ENCODE results near the gene TAGLN. TPM values are rescaled to one million over a fixed set of nuclear protein-coding genes. Genes with fewer than 3 reads are reported as not detected.
"Not testable (repeated sequence)": the region's sequence is repeated elsewhere in the genome, so short reads cannot be mapped to it uniquely, and the experiment has no call there.

Gene TAGLN
- total RNA-seq, 2 experiments from 2014 or later: 5.2 to 5.8 TPM

DNA sequence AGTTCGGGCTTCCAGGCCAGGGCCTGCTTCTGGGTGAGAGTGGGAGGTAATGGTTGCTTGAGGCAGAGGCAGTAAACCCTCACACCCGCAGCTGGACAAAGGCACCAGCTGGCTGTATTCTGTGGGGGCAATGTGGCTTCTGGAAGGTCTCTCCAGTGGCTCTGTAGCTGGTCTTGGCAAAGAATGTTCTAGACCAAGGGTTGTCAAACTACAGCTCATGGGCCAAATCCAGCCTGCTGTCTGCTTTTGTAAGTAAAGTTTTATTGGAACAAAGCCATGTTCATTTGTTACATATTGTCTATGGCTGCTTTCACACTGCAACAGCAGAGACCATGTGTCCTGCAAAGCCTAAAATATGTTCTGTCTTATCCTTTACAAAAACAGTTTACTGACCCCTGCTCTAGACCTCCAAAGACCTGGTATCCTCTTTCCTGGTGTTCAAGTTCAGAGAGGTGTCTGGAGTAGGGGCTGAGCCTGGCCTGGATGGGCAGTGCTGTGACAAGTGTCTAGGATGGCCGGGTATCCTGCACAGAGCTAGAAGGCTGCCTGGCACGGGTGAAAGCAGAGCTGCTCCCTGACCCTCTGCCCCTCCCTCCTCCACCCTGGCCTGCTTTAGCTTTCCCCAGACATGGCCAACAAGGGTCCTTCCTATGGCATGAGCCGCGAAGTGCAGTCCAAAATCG, 3.4 kb downstream of the TAGLN start:
- no peaks in the 10 kb centered on the region for H3K9me3 Mint-ChIP-seq
- H3K27ac Mint-ChIP-seq: no peak overlapping the region
- no peaks in the 10 kb centered on the region for H3K27me3 Mint-ChIP-seq
- ChIA-PET POLR2A (interaction anchor here (0.9 to 2.5 kb wide), 6 partner anchors 9 to 24 kb away, joined by 3 to 9 read pairs (median 3); no protein-coding TSS in a partner anchor), CTCF (interaction anchor here (1.0 kb wide), 1 partner anchor 24 kb away, joined by 4 read pairs; no protein-coding TSS in a partner anchor)
- no peaks in the 10 kb centered on the region for H3K4me1 Mint-ChIP-seq
- H3K36me3 Mint-ChIP-seq (ENCODE audit: low read depth): peaks cover 21% of the 10 kb centered on the region
- DNase-seq: no peak
- no peak overlapping the region for H3K4me3 Mint-ChIP-seq

DNA sequence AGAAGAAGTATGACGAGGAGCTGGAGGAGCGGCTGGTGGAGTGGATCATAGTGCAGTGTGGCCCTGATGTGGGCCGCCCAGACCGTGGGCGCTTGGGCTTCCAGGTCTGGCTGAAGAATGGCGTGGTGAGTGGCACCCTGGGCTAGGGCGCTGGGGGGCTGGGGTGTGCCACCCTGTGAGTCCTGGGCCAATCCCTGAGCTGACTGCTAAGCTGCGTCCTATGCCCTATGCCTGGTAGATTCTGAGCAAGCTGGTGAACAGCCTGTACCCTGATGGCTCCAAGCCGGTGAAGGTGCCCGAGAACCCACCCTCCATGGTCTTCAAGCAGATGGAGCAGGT, 3.9 kb downstream of the TAGLN start:
- POLR2A ChIA-PET: interaction anchor here (1.1 to 2.5 kb wide), 4 partner anchors 10 to 24 kb away, joined by 3 to 9 read pairs (median 4); no protein-coding TSS in a partner anchor
- H3K27ac Mint-ChIP-seq: no peak overlapping the region
- no peaks in the 10 kb centered on the region for H3K9me3 Mint-ChIP-seq
- CTCF ChIA-PET: interaction anchor here (1.0 kb wide), 1 partner anchor 24 kb away, joined by 4 read pairs; no protein-coding TSS in a partner anchor
- peaks cover 21% of the 10 kb centered on the region for H3K36me3 Mint-ChIP-seq (ENCODE audit: low read depth)
- H3K27me3 Mint-ChIP-seq: no peaks in the 10 kb centered on the region
- no peak overlapping the region for H3K4me3 Mint-ChIP-seq
- H3K4me1 Mint-ChIP-seq: no peaks in the 10 kb centered on the region
- no peak for DNase-seq

DNA sequence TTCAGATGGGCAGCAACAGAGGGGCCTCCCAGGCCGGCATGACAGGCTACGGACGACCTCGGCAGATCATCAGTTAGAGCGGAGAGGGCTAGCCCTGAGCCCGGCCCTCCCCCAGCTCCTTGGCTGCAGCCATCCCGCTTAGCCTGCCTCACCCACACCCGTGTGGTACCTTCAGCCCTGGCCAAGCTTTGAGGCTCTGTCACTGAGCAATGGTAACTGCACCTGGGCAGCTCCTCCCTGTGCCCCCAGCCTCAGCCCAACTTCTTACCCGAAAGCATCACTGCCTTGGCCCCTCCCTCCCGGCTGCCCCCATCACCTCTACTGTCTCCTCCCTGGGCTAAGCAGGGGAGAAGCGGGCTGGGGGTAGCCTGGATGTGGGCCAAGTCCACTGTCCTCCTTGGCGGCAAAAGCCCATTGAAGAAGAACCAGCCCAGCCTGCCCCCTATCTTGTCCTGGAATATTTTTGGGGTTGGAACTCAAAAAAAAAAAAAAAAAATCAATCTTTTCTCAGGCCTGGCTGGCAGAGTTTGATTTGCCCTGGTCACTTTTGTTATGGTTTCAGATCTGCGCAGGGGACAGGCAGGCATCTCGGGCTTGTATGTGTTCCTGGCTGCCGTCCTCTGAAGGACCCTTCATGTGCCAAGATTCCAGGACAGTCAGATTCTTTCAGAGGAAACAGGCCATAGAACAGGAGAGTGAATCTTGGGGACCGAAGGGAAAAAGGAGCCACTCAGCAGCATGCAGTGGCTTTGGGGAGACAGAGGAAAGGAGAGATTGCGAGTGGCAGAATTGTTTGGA, 5.3 kb downstream of the TAGLN start:
- no peaks in the 10 kb centered on the region for H3K4me1 Mint-ChIP-seq
- no peaks in the 10 kb centered on the region for H3K27me3 Mint-ChIP-seq
- no peak overlapping the region for H3K27ac Mint-ChIP-seq
- CTCF ChIA-PET: no interaction called here
- H3K9me3 Mint-ChIP-seq: no peaks in the 10 kb centered on the region
- H3K4me3 Mint-ChIP-seq: no peak overlapping the region
- H3K36me3 Mint-ChIP-seq (ENCODE audit: low read depth): peaks cover 25% of the 10 kb centered on the region
- POLR2A ChIA-PET: interaction anchor here (2.5 kb wide), 1 partner anchor 22 kb away, joined by 9 read pairs; no protein-coding TSS in a partner anchor
- DNase-seq: no peak

DNA sequence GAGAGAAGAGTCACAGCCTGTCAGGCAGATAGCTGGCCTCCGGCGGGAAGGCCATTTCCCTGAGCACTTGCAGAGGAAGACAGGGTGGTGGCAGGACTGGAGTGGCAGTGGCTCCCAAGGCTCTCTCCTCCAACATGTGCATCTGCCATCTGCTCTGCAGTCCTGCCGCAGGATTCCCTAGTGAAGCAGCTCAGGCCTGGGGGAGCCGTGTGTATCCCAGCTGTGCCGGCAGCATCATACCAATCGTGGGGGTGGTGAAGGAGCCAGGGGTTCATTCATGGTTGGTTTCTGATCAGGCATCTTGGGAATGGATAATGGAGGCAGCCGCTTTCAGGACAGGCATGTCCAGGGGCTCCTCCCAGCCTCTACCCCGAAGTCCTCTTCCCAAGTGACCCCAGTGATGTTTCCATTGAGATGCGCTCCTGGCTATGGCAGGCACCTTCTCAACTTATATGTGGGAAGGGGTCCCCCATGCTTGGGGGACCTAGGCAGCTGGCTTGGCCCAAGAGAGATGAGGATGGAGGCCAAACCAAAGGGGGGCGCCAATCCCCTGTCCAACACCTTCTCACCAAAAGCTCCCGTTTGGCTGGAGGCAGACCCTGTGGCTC, 6.1 kb downstream of the TAGLN start:
- no peak overlapping the region for H3K27ac Mint-ChIP-seq
- H3K4me1 Mint-ChIP-seq: no peaks in the 10 kb centered on the region
- peaks cover 29% of the 10 kb centered on the region for H3K36me3 Mint-ChIP-seq (ENCODE audit: low read depth)
- no peaks in the 10 kb centered on the region for H3K9me3 Mint-ChIP-seq
- no peak for DNase-seq
- no peaks in the 10 kb centered on the region for H3K27me3 Mint-ChIP-seq
- ChIA-PET CTCF (no interaction called here), POLR2A (no interaction called here)
- no peak overlapping the region for H3K4me3 Mint-ChIP-seq

DNA sequence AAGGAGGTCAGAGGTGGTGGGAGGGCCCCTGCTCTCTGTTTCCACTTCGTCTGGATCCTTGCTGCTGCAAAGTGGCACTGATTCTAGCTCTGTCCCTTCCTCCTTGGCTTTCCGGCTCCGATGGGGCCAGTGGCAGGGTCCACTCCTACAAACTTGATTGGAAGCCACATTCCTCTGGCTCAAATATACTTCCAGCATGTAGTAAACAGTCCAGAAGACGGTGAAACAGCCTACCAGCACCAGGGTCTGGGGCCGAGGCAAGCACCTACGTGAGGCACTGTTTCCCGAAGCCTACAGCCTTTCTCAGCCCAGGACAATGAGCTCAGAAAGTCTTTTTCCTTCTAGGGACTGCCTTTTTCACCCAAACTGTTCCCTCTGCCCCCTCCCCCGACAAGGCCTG, 6.9 kb downstream of the TAGLN start:
- H3K9me3 Mint-ChIP-seq, DNase-seq, H3K4me1 Mint-ChIP-seq, CTCF ChIA-PET, H3K27ac Mint-ChIP-seq, H3K27me3 Mint-ChIP-seq, H3K4me3 Mint-ChIP-seq, POLR2A ChIA-PET: not testable (repeated sequence)
- H3K36me3 Mint-ChIP-seq (ENCODE audit: low read depth): peaks cover 32% of the 10 kb centered on the region

DNA sequence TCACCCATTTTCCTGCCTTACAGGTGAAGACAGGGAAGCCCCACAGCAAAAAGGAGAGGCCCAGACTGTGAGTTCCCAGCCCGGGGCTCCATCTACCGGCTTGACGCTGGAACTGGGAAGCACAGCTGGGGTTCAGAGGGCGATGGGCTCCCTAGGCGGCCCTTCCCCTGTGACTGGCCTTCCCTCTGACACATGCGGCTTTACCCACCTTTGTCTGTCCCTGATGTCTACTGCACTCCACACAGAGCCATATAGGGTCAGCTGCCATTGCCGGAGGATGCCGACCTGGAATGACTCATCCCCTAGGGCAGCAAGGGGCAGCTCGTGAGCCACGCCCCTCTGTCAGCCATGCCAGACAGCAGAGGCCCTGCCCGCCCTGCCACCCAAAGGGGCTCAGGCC, 7.7 kb downstream of the TAGLN start:
- H3K9me3 Mint-ChIP-seq: not testable (repeated sequence)

DNA sequence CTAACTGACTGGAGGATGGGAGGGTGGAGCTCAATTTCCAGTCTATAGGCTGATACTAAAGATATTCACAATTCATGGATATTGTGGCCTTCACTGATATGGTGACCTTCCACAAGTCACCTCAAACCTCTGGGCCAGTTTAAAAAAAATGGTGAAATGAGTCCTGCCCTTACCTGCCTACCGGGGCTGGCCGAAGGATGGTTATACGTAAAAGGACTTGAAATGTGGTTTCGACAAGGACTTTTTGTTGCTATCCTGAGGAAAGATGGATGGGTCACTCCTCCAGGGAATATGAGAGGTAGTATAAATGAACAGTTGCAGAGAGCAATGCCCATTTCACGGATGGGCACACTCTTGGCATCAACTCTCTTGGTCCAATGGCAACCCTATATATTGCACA, 8.3 kb downstream of the TAGLN start:
- H3K36me3 Mint-ChIP-seq (ENCODE audit: low read depth): peaks cover 42% of the 10 kb centered on the region
- H3K4me3 Mint-ChIP-seq, POLR2A ChIA-PET, H3K27ac Mint-ChIP-seq, H3K27me3 Mint-ChIP-seq, H3K4me1 Mint-ChIP-seq, H3K9me3 Mint-ChIP-seq, DNase-seq, CTCF ChIA-PET: not testable (repeated sequence)

More for the DNA sequence above, 7.7 kb downstream of the TAGLN start:
- H3K36me3 Mint-ChIP-seq (ENCODE audit: low read depth): peaks cover 39% of the 10 kb centered on the region
- H3K4me3 Mint-ChIP-seq, CTCF ChIA-PET, H3K4me1 Mint-ChIP-seq, POLR2A ChIA-PET, DNase-seq, H3K27ac Mint-ChIP-seq, H3K27me3 Mint-ChIP-seq: not testable (repeated sequence)

DNA sequence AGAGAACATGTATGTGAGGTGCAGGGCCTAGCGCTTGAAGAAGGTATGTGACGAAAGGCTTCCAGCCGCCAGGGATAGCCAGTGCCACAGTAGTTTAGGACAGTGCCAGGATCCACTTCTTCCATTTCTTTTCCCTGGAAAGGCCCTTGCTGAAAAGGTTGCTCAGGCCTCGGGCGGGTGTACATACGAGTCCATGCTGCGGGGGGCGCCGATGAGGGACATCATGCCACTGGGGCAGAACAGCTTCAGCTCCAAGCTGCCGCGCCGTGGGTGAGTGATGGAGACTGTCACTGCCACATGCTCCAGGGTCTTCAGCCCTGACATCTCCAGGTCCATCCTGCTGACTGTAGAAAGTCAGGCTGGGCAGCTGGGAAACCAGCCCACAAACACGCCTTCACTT, 9.5 kb downstream of the TAGLN start:
- CTCF ChIA-PET, POLR2A ChIA-PET, H3K27ac Mint-ChIP-seq, DNase-seq, H3K4me1 Mint-ChIP-seq, H3K9me3 Mint-ChIP-seq, H3K4me3 Mint-ChIP-seq, H3K27me3 Mint-ChIP-seq: not testable (repeated sequence)
- peaks cover 49% of the 10 kb centered on the region for H3K36me3 Mint-ChIP-seq (ENCODE audit: low read depth)

DNA sequence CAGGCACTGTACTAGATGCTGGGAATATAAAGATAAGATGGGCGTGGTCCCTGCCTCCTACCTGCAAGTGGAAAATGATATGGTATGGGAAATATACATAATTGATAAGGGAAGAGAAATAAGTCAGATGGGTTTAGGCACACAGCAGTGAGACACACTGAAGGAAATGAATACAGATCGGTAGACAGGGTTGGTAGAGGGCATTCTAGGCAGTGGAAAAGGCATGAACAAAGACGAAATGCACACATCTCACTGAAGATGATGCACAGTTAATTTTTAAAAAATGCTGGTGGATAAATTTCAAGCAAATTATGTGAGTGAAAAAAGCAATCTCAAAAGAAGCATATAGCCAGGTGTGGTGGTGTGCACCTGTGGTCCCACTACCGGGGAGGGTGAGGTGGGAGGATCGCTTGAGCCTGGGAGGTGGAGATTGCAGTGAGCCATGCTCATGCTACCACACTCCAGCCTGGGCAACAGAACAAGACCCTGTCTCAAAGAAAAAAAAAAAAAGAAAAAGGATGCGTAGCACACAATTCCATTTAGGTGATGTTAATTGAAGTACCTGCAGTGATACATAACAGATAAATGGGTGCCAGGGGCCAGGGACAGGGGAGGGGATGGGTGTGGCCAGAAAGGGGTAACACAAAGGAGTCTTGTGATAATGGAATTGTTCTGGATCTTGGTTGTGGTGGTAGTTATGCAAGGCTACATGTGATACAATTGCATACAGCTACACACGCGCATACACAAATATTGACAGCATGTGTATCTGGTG, 10.4 kb downstream of the TAGLN start:
- POLR2A ChIA-PET, H3K27ac Mint-ChIP-seq, DNase-seq, H3K4me3 Mint-ChIP-seq, H3K27me3 Mint-ChIP-seq, H3K4me1 Mint-ChIP-seq, H3K9me3 Mint-ChIP-seq: not testable (repeated sequence)
- CTCF ChIA-PET: interaction anchor here (1.2 kb wide), 1 partner anchor 21 kb away, joined by 3 read pairs; no protein-coding TSS in a partner anchor
- H3K36me3 Mint-ChIP-seq (ENCODE audit: low read depth): peaks cover 50% of the 10 kb centered on the region

DNA sequence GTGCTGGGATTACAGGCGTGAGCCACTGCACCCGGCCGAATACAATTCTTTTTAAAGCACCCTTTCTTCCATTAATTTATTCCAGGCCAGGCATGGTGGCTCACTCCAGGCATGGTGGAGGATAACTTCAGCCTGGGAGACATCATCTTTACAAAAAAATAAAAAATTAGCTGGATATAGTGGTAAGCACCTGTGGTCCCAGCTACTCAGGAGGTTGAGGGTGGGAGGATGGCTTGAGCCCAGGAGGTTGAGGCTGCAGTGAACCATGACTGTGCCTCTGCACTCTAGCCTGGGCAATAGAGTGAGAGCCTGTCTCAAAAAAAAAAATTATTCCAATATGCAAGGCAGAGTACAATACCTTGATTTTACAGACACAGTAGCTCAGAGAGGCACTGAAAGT, 11.4 kb downstream of the TAGLN start:
- Mint-ChIP-seq H3K27me3 (no peaks in the 10 kb centered on the region), H3K4me3 (no peak overlapping the region), H3K9me3 (no peaks in the 10 kb centered on the region), H3K4me1 (peaks cover 1% of the 10 kb centered on the region), H3K36me3 (ENCODE audit: low read depth) (peaks cover 43% of the 10 kb centered on the region), H3K27ac (no peak overlapping the region)
- ChIA-PET CTCF (interaction anchor here (1.1 to 2.6 kb wide), 3 partner anchors 11 to 20 kb away, joined by 3 to 17 read pairs (median 4); no protein-coding TSS in a partner anchor), POLR2A (interaction anchor here (1.2 to 1.7 kb wide), 2 partner anchors 9 to 10 kb away, joined by 3 to 7 read pairs; no protein-coding TSS in a partner anchor)
- DNase-seq: no peak

DNA sequence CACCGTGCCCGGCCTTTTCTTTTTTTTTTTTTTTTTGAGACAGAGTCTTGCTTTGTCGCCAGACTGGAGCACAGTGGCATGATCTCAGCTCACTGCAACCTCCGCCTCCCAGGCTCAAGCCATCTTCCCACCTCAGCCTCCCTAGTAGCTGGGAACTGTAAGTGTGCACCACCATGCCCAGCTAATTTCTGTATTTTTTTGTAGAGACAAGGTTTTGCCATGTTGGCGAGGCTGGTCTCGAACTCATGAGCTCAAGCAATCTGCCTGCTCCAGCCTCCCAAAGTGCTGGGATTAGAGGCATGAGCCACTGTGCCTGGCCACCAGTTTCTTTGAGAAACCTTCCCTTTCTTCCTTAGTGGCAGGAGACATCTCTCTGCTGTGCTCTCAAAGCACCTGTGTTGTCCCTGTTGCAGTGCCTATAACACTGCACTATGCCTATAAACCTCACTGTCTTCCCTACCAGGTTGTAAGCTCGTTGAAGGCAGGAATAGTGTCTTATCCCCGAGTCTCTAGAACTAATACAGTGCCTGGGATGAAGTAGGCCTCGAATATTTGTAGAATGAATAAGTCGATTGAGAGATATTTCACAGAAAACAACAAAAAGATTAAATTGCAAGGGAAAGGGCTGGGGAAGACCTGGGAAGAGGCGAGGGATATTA, 13.7 kb downstream of the TAGLN start:
- no peak for DNase-seq
- H3K9me3 Mint-ChIP-seq: no peaks in the 10 kb centered on the region
- H3K4me1 Mint-ChIP-seq: peaks cover 4% of the 10 kb centered on the region
- POLR2A ChIA-PET: interaction anchor here (1.0 to 1.3 kb wide), 2 partner anchors 9 to 10 kb away, joined by 4 to 5 read pairs; no protein-coding TSS in a partner anchor
- H3K27me3 Mint-ChIP-seq: no peaks in the 10 kb centered on the region
- CTCF ChIA-PET: interaction anchor here (1.8 to 2.6 kb wide), 2 partner anchors 14 to 32 kb away, joined by 4 to 17 read pairs; no protein-coding TSS in a partner anchor
- H3K36me3 Mint-ChIP-seq (ENCODE audit: low read depth): peaks cover 58% of the 10 kb centered on the region
- H3K4me3 Mint-ChIP-seq: no peak overlapping the region
- no peak overlapping the region for H3K27ac Mint-ChIP-seq

DNA sequence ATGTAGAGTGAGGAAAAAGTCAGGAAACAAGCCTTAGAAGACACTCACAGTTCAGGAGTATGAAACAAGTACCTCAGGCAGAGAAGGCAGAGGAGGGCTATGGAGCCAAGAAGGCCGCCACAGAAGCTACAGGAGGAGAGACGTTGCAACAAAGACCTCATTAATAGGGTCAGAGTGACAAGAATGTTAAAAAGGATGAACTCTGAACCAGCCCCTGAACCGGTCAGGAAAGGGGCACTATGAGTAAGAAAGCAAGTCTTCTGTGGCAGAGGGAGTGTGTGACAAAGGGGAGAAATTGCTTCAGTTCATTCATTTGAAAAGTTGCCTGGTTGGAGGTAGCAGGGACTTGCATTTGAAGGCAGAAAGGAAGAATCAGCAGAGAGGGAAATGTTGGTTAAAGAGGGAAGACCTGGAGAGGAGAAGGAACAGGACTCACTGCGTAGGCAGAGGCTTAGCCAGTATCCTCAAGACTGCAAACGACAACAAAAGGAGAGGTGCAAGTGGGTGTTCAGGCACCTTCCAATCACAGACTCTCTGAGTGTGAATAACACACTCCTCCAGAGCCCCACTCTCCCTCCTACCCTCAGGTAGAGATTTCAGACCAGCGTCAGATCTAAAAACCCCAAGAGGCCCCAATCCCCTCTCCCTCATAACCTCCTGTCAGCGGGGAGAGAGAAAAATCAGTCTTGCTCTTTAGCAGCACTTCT, 15.4 kb downstream of the TAGLN start:
- no peak overlapping the region for H3K27ac Mint-ChIP-seq
- CTCF ChIA-PET: interaction anchor here (1.0 kb wide), 1 partner anchor 12 kb away, joined by 3 read pairs; no protein-coding TSS in a partner anchor
- POLR2A ChIA-PET: no interaction called here

More for the DNA sequence above, 15.4 kb downstream of the TAGLN start:
- Mint-ChIP-seq H3K9me3 (no peaks in the 10 kb centered on the region), H3K36me3 (ENCODE audit: low read depth) (peaks cover 73% of the 10 kb centered on the region), H3K4me3 (no peak overlapping the region), H3K27me3 (no peaks in the 10 kb centered on the region), H3K4me1 (peaks cover 4% of the 10 kb centered on the region)
- DNase-seq: no peak

Data from activated CD4-positive, alpha-beta memory T cell treated with anti-CD3 and anti-CD28 coated beads, Interleukin-2, amount 10 ng/mL, durations not matched to agents 7 days and 5 days (primary cell).